GM18505 (cell line): ENCODE data around the gene AP2A1.
A peak's percentile ranks its signal among the peaks of the same experiment; 100 is the strongest.

Experiments used
- ATAC-seq: cut with Tn5 transposase; IDR thresholded peaks from one replicate; pipeline ENCODE4 v1.9.1; 2021; ENCODE audit not compliant: unreplicated experiment
- POLR2A ChIP-seq: IDR thresholded peaks from 4 replicates; pipeline ENCODE4 v1.6.1; 2011; ENCODE audit warnings: borderline replicate concordance; ENCODE audit not compliant: insufficient read depth, insufficient read length; ENCODE audit errors: extremely low read depth

Gene AP2A1

GRCh38 chr19:49806620-49806959 lies 39.8 kb downstream of the AP2A1 start:
- TF ChIP-seq POLR2A: no peak
- no peak for ATAC-seq

GRCh38 chr19:49807058-49807903 lies 40.5 kb downstream of the AP2A1 start:
- no peak for TF ChIP-seq POLR2A
- ATAC-seq: no peak

- no peak for ATAC-seq
- TF ChIP-seq POLR2A: no peak
These were observed 41.3 kb downstream of the AP2A1 start for GRCh38 chr19:49807904-49808675.

GRCh38 chr19:49808711-49809159 lies 41.9 kb downstream of the AP2A1 start:
- TF ChIP-seq POLR2A: no peak
- no peak for ATAC-seq

GRCh38 chr19:49809160-49809940 lies 42.5 kb downstream of the AP2A1 start:
- TF ChIP-seq POLR2A: no peak
- ATAC-seq: no peak

GRCh38 chr19:49809941-49810389 lies 43.2 kb downstream of the AP2A1 start:
- no peak for ATAC-seq

GRCh38 chr19:49811328-49811727 lies 44.5 kb downstream of the AP2A1 start:
- TF ChIP-seq POLR2A: no peak
- ATAC-seq: no peak

More at GRCh38 chr19:49809941-49810389, 43.2 kb downstream of the AP2A1 start:
- no peak for TF ChIP-seq POLR2A

GRCh38 chr19:49812452-49812996 lies 45.7 kb downstream of the AP2A1 start:
- no peak for TF ChIP-seq POLR2A
- no peak for ATAC-seq

GRCh38 chr19:49812997-49813861 lies 46.4 kb downstream of the AP2A1 start, which contains the start of gene FUZ:
Gene FUZ (minus strand): TSS chr19:49813292. CDS start chr19:49813106, 186 bp downstream.
- TF ChIP-seq POLR2A: peak; percentile 25
- ATAC-seq: peak; percentile 47

GRCh38 chr19:49814010-49814409 lies 47.2 kb downstream of the AP2A1 start:
- no peak for ATAC-seq
- TF ChIP-seq POLR2A: no peak

- ATAC-seq: no peak
- no peak for TF ChIP-seq POLR2A
These were observed 49.8 kb downstream of the AP2A1 start for GRCh38 chr19:49816590-49816989.
